HG02798 (cell line): ENCODE data around the gene ATG14.
A peak's percentile ranks its signal among the peaks of the same experiment; 100 is the strongest.
"Not testable (repeated sequence)": the region's sequence is repeated elsewhere in the genome, so short reads cannot be mapped to it uniquely, and the experiment has no call there.

Experiments
- ATAC-seq: cut with Tn5 transposase; IDR thresholded peaks from one replicate; pipeline ENCODE4 v1.9.1; 2021; ENCODE audit warnings: mild to moderate bottlenecking; ENCODE audit not compliant: unreplicated experiment, poor library complexity

The ATG14 gene

GRCh38 chr14:55354500-55354899 is 57.1 kb downstream of the ATG14 start:
- peak; percentile 66 for ATAC-seq

DNA sequence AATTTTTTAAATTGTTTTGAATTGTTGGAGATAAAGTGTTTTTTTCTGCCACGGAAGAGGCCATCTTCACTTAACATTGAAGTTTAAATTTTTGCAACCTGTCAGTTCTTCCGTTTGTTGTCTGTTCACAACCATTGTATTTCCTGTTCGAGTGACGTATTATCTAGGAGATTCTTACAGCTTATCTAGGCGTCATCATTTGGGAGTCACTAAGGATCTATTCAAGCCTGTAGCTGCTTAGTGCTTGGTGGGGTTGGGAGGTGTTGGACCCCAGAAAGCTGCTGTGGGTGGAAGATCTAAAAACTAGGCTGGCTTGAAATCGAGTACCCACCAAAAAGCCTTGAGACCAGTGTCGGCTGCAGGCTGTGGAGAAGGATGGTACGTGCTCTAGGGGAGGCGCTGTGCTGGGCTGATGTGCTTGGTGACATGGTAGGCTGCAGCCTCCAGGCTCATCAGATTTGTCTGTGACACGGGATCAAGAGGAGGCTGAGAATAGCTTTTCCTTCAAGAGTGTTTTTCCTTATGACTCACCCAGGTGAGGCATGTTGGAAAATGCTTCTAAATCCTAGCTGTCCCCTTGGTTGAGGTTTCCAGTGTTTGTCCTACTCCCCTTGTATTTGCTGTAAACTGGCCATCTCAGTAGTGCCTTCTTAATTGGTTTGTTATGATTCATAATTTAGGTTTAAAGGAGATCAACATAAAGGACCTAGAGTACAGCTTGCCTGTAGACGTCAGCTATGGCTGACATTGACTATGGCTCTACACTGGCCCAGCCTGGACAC is 57.8 kb downstream of the ATG14 start:
- ATAC-seq: no peak

GRCh38 chr14:55352201-55352600 is 59.4 kb downstream of the ATG14 start:
- ATAC-seq: no peak

- no peak for ATAC-seq
Measured at GRCh38 chr14:55351111-55351510, 60.5 kb downstream of the ATG14 start.

GRCh38 chr14:55350461-55350860 is 61.2 kb downstream of the ATG14 start:
- ATAC-seq: no peak

GRCh38 chr14:55349565-55349964 is 62.1 kb downstream of the ATG14 start:
- no peak for ATAC-seq

DNA sequence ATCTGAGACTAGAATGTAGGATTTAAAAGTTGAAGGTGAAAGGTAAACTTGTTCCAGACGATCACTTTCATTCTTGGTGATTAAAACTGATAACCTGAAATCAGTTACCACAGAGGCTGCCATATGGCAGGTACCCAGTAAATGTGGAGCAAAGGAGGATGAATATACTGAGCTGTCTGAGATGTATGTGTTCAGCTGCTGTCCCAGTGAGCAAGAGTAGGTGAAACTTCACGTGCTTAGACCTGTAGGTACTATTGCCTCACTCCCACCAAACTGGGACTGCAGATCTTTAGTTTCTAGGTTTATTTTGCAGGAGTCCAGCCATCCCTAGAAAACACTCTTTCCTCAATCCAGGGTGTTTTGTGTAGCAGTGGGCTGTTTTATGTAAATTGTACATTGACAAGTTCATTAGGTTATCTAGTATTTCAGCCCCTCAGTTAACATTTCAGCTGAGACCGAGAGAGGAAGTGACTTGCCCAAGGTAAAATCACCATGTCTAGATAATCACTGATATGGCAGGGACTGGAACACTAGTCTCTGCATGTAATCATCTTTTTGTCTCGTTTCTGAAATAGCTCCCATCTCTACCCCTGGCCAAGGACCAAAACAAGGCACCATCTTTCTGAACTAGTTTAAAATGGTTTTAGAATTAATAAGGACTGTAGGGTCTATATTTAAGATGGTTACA is 62.7 kb downstream of the ATG14 start:
- ATAC-seq: no peak

DNA sequence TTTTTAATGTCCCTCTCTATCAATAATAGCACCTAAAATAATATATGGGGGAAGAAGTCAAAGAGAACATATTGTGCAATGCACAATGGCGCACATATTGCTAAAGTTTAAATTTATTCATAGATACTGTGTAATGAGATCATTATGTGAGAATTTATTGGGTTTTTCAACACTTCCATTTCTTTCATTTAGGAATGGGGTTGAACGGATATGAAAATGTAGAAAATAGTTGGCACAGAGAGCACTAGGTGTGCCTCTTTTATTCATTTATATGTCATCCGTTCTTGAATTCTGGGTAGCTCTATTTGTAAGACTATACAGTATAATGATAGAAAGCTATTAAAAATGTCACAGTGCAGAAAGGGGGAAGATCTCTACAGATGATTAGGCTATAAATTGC is 63.9 kb downstream of the ATG14 start:
- ATAC-seq: no peak

GRCh38 chr14:55347040-55347439 is 64.6 kb downstream of the ATG14 start:
- ATAC-seq: no peak

DNA sequence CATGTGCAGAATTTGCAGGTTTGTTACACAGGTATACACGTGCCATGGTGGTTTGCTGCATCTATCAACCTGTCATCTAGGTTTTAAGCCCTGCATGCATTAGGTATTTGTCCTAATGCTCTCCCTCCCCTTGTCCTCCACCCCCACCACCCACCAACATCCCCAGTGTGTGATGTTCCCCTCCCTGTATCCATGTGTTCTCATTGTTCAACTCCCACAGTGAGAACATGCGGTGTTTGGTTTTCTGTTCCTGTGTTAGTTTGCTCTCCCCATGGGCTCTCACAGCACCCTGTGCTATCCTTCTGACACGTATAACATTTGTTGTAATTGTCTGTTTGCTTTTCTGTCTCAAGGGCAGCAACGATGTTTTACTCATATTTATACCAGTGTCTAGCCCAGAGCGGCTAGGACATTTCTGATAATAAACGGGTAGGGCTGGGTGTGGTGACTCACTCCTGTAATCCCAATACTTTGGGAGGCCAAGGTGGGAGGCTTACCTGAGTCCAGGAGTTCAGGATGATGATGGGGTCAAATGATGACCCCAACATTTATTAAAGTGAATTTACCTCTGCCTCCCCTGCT is 67.0 kb downstream of the ATG14 start:
- ATAC-seq: not testable (repeated sequence)

GRCh38 chr14:55341781-55342180 is 69.8 kb downstream of the ATG14 start:
- no peak for ATAC-seq

DNA sequence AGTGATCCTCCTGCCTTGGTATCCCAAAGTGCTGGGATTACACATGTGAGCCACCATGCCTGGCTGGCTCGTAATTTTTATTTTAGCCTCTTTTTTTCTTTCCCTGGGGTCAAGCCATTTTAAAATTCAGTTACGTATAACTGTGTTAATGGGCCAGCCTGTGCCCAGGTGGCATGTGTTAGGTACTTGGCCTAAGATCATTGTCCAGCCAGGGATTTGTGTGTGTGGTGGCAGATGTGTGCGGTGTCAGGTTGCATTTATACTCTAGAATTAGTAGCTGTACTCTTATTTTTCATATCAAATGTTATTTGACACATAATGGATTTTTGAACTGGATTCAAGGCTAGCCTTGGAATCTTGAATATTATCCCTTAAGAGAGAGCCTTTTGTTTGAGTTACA is 71.1 kb downstream of the ATG14 start:
- ATAC-seq: no peak

DNA sequence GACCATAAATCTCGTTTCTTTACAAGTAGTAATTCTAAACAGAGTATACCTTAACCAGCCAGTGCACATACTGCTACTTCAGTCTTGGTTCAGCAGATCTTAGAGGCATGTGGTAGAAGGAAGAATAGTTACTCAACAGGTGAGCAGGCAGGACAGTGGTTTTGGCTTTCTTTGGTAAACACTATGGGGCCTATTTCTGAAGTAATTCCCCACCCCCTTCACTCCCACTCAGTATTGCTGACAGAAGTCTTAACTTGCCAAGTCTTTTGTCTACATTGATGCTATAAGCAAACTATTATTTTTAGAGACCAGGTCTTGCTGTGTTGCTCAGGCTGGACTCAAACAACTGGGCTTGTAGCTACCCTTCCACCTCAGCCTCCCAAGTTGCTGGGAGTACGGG is 71.9 kb downstream of the ATG14 start:
- ATAC-seq: peak; percentile 79

DNA sequence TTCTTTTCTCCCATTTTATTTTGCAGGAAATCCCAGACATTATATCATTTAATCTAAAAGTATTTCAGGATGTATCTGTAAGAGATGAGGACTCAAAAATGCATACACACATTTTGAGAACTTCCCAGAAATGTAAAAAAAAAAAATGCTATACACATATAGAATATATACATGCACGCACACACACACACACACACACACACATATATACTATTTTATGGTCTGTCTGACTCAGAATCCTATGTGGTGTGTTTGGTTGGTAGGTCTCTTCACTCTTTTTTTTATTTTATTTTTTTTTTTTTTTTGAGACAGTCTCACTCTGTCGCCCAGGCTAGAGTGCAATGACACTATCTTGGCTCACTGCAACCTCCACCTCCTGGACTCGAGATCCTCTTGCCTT is 74.9 kb downstream of the ATG14 start:
- no peak for ATAC-seq

- no peak for ATAC-seq
Measured at GRCh38 chr14:55336162-55336561, 75.5 kb downstream of the ATG14 start.

GRCh38 chr14:55333711-55334485 is 77.7 kb downstream of the ATG14 start:
- ATAC-seq: peak; percentile 53

GRCh38 chr14:55332654-55333570 is 78.7 kb downstream of the ATG14 start:
- ATAC-seq: no peak

- no peak for ATAC-seq
Measured at GRCh38 chr14:55329999-55330710, 81.5 kb downstream of the ATG14 start.

DNA sequence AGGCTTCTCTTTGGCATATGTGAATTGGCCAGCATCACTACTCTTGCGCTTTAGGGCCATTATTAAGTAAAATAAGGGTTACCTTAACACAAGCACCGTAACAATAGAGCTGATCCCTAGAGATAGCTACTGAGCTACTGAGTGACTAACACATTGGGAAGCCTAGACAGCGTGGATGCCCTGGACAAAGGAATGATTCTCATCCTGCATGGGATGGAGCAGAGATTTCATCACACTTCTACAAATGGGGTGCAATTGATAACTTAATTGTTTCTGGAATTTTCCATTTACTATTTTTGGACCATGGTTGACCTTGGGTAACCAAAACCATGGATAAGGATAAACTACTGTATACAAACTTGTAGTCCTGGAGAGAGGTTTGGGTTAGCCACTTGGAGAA is 83.3 kb downstream of the ATG14 start:
- no peak for ATAC-seq
